Glutamatergic neuron (in vitro differentiated cells): ENCODE data around the gene FAM222B. TPM values are rescaled to one million over a fixed set of nuclear protein-coding genes. Genes with fewer than 3 reads are reported as not detected.

Experiments
- DNase-seq: peaks from one replicate; pipeline ENCODE4 v3.0.0; 2022
- H3K27ac Mint-ChIP-seq: one replicate; pipeline ENCODE4 v1.8.0; 2020; ENCODE audit warnings: mild to moderate bottlenecking, mixed read lengths, inconsistent platforms; ENCODE audit not compliant: unreplicated experiment
- H3K27me3 Mint-ChIP-seq: one replicate; pipeline ENCODE4 v1.8.0; 2020; ENCODE audit warnings: mild to moderate bottlenecking, moderate library complexity, mixed read lengths, inconsistent platforms; ENCODE audit not compliant: unreplicated experiment
- H3K36me3 Mint-ChIP-seq: one replicate; pipeline ENCODE4 v1.8.0; 2020; ENCODE audit warnings: mild to moderate bottlenecking, mixed read lengths, inconsistent platforms; ENCODE audit not compliant: unreplicated experiment
- H3K4me1 Mint-ChIP-seq: one replicate; pipeline ENCODE4 v1.8.0; 2020; ENCODE audit warnings: mild to moderate bottlenecking, low read depth, mixed read lengths, inconsistent platforms; ENCODE audit not compliant: unreplicated experiment
- H3K4me3 Mint-ChIP-seq: one replicate; pipeline ENCODE4 v1.8.0; 2020; ENCODE audit warnings: mild to moderate bottlenecking, mixed read lengths, inconsistent platforms; ENCODE audit not compliant: unreplicated experiment
- H3K9me3 Mint-ChIP-seq: one replicate; pipeline ENCODE4 v1.8.0; 2020; ENCODE audit warnings: mild to moderate bottlenecking, moderate library complexity, mixed read lengths, inconsistent platforms; ENCODE audit not compliant: unreplicated experiment
- CTCF ChIP-seq: fragments of 200-600 bp; sonication (generic); IDR thresholded peaks from one replicate; pipeline ENCODE4 v1.5.0; 2021; ENCODE audit not compliant: partially characterized antibody, unreplicated experiment
- total RNA-seq: library from RNA; stranded (reverse); fragmentation: NEBNext Ultra II Directional; extraction: Animal tissue kit (Norgen Biotek cat#: 25700); gene quantifications from one replicate; pipeline ENCODE4 v1.2.1, GENCODE V29; 2021; ENCODE audit not compliant: unreplicated experiment

FAM222B gene
- total RNA-seq, 1 donor from 2014 or later, result 44.0 TPM

- H3K27me3 Mint-ChIP-seq, result no peaks in the 10 kb centered on the region
- H3K9me3 Mint-ChIP-seq, result peaks cover 4% of the 10 kb centered on the region
- no peak overlapping the region for H3K27ac Mint-ChIP-seq
- H3K4me1 Mint-ChIP-seq, result peaks cover 7% of the 10 kb centered on the region
- DNase-seq, result no peak
- H3K4me3 Mint-ChIP-seq, result no peak overlapping the region
- H3K36me3 Mint-ChIP-seq, result no peaks in the 10 kb centered on the region
- TF ChIP-seq CTCF, result no peak
Measured at GRCh38 chr17:28863953-28864352, 21.4 kb upstream of the FAM222B start.

GRCh38 chr17:28862561-28862960, 20.0 kb upstream of the FAM222B start:
- Mint-ChIP-seq H3K36me3 (no peaks in the 10 kb centered on the region), H3K4me1 (peaks cover 4% of the 10 kb centered on the region), H3K27ac (no peak overlapping the region), H3K9me3 (peaks cover 2% of the 10 kb centered on the region), H3K4me3 (no peak overlapping the region), H3K27me3 (no peaks in the 10 kb centered on the region)
- TF ChIP-seq CTCF, result no peak
- DNase-seq, result no peak

- H3K27me3 Mint-ChIP-seq, result no peaks in the 10 kb centered on the region
Measured at GRCh38 chr17:28861393-28862203, 19.0 kb upstream of the FAM222B start.

GRCh38 chr17:28860363-28860808, 17.8 kb upstream of the FAM222B start:
- DNase-seq, result no peak
- peaks cover 4% of the 10 kb centered on the region for H3K4me1 Mint-ChIP-seq
- H3K4me3 Mint-ChIP-seq, result no peak overlapping the region
- peaks cover 2% of the 10 kb centered on the region for H3K9me3 Mint-ChIP-seq
- no peaks in the 10 kb centered on the region for H3K27me3 Mint-ChIP-seq
- TF ChIP-seq CTCF, result no peak
- no peaks in the 10 kb centered on the region for H3K36me3 Mint-ChIP-seq
- H3K27ac Mint-ChIP-seq, result no peak overlapping the region

More at GRCh38 chr17:28861393-28862203, 19.0 kb upstream of the FAM222B start:
- DNase-seq, result no peak
- TF ChIP-seq CTCF, result no peak
- H3K27ac Mint-ChIP-seq, result no peak overlapping the region
- H3K4me1 Mint-ChIP-seq, result peaks cover 2% of the 10 kb centered on the region
- no peaks in the 10 kb centered on the region for H3K36me3 Mint-ChIP-seq
- H3K9me3 Mint-ChIP-seq, result peaks cover 2% of the 10 kb centered on the region
- no peak overlapping the region for H3K4me3 Mint-ChIP-seq

GRCh38 chr17:28858801-28859355, 16.3 kb upstream of the FAM222B start:
- TF ChIP-seq CTCF, result no peak
- Mint-ChIP-seq H3K27ac (no peak overlapping the region), H3K9me3 (peaks cover 4% of the 10 kb centered on the region), H3K4me3 (no peak overlapping the region), H3K4me1 (peaks cover 4% of the 10 kb centered on the region), H3K27me3 (no peaks in the 10 kb centered on the region), H3K36me3 (no peaks in the 10 kb centered on the region)
- no peak for DNase-seq
